ENCODE measurements around the gene PP2D1. TPM values are rescaled to one million over a fixed set of nuclear protein-coding genes. Genes with fewer than 3 reads are reported as not detected.

The PP2D1 gene
- polyA plus RNA-seq, 3 donors, result 0.26 to 0.49 (median 0.40) TPM

Other genes with a start within 250 kb of the PP2D1 start
- gene EFHB, start 78.0 kb downstream of the PP2D1 start, polyA plus RNA-seq (ENCODE audit: insufficient read length in 3 of 3), result 1 to 10 TPM in 2 of 3 donors, under 1 TPM in 1; 0.99 to 5.2 (median 2.2) TPM
- gene RAB5A, start 65.2 kb downstream of the PP2D1 start, polyA plus RNA-seq (ENCODE audit: insufficient read length in 3 of 3), result 10 to 100 TPM; 76.2 to 84.6 (median 79.5) TPM
- 10 to 100 TPM; 23.2 to 28.1 (median 25.9) TPM for gene KAT2B, start 28.2 kb upstream of the PP2D1 start, polyA plus RNA-seq (ENCODE audit: insufficient read length in 3 of 3)
- gene SGO1, start 173.9 kb upstream of the PP2D1 start, polyA plus RNA-seq (ENCODE audit: insufficient read length in 3 of 3), result 1 to 10 TPM; 9.4 to 9.8 (median 9.6) TPM